GM19452 (cell line): Measurements from ENCODE around the gene RAB3A.

ENCODE experiments used
- ATAC-seq: cut with Tn5 transposase; IDR thresholded peaks from one replicate; pipeline ENCODE4 v1.9.1; 2021; ENCODE audit not compliant: unreplicated experiment

RAB3A gene

DNA sequence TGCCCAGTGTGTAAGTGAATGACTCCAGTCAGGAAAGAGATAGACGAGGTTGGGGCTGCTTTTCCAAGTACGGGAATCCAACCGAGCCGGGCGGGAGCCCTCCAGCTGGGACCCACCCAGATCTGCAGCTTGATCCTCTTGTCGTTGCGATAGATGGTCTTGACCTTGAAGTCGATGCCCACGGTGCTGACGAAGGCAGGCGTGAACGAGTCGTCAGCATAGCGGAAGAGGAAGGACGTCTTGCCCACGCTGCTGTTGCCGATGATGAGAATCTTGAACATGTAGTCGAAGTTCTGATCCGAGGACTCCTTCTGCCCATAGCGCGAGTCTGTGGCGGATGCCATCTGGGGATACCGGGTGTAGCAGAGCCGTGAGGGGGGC, 1.5 kb downstream of the RAB3A start:
- ATAC-seq = no peak

DNA sequence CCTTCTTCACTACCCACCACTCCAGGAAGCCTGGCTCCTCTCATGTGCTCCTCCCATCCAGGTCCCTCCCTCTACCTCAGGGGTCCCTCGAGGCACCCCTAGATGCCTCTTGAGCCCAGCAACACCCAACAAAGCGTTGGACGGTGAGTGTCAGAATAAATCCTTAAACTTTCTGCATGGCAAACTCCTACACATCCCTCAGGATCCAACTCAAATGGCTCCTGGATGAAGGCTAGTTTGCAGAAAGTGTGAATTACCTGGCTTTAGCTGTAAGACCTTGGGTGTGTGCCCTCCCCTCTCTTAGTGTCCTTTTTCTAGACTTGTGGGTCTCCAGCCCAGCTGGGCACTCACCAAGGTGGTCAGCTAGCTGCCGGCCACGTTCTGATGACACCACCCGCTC, 5.5 kb downstream of the RAB3A start:
- no peak for ATAC-seq

DNA sequence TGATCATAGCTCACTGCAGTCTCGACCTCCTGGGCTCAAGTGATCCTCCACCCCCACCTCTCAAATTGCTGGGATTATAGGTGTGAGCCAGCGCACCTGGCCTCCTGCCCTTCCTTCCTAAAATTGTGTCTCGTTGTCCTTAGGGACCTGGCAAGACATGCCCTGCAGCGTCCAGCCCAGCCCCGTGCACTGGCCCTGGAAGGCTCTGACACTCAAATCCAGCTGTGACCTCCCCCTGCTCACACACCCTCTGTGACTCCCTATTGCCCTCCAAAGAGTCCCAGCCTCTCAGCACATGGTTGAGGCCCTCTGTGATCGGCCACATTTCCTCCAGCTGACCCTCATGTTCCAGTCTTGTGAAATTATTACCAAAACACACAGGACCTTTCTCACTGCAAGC, 5.9 kb downstream of the RAB3A start:
- no peak for ATAC-seq

- no peak for ATAC-seq
These were observed 6.5 kb downstream of the RAB3A start for GRCh38 chr19:18197306-18197705.

GRCh38 chr19:18196511-18196845, 7.4 kb downstream of the RAB3A start:
- no peak for ATAC-seq

GRCh38 chr19:18194554-18195238, 9.1 kb downstream of the RAB3A start:
- ATAC-seq = no peak

DNA sequence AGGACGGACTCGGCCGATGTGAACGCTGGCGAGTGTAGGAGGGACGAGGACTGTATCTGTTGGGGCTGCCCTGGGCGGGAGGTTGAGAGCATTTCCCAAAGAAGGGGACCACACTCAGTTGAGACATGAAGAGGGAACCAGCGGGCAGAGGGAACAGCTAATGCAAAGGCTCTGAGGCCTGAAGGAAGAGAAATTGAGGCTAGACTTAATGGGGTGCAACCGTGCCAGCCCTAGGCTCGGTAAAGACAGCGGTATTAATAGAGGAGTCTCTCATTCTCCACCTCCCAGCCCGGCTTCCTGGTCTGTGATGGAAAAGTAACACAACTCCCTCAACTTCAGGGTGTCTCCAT, 9.7 kb downstream of the RAB3A start:
- ATAC-seq = no peak

- peak; percentile 7 for ATAC-seq
These were observed 10.3 kb downstream of the RAB3A start for GRCh38 chr19:18193388-18194180.

- peak; percentile 81 for ATAC-seq
These were observed 11.0 kb downstream of the RAB3A start, which contains the start of gene MPV17L2 for GRCh38 chr19:18192673-18193387. Gene MPV17L2 (plus strand): TSS chr19:18193218. CDS start chr19:18193282, 64 bp downstream.

- no peak for ATAC-seq
These were observed 12.2 kb downstream of the RAB3A start for GRCh38 chr19:18191640-18192062.

- no peak for ATAC-seq
These were observed 13.6 kb downstream of the RAB3A start for GRCh38 chr19:18190278-18190677.

DNA sequence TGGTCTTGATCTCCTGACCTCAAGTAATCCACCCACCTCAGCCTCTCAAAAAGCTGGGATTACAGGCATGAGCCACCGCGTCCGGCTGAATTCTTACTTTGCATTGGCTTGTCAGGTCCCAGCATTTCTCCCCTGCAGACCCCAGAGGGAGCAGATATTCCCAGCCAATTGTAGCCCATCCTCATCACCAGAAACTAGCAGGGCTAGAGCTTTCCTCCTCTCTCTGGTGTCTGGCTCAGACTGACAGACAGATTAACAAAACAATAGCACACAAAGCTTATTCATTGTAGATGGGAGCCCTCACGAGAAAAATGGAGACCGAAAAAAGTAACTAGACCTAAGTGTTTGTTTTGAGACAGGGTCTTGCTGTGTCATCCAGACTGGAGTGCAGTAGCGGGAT, 18.3 kb downstream of the RAB3A start:
- no peak for ATAC-seq

DNA sequence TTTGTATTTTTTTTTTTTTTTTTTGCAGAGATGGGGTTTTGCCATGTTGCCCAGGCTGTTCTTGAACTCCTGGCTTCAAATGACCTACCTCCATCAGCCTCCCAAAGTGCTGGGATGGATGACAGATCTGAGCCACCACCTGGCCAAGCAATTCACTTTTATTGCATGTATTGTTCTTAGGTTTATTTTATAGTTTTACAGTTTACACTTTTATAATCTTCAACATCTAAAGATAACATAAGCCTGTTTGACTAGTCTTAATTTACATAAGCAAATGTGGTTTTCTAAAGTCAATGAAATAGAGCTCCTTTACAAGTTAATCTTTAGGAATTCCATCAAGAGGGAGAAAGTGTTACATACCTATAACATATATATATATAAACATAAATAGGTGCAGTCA, 20.3 kb downstream of the RAB3A start:
- no peak for ATAC-seq

DNA sequence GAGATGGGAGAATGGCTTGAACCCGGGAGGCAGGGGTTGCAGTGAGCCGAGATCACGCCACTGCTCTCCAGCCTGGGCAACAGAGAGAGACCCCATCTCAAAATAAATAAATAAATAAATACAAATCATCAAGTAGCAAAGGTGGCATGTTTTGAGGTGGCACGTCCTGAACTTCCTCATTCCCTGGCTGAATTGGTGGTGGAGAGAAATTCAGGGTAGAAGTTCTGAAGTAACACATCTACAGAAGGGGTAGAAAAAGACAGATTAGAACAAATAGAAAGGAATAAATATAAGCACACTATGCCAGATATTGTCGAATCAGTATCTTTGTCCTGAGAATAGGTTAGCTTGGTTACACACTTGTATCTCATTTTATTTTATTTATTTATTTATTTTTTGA, 23.9 kb downstream of the RAB3A start:
- ATAC-seq = no peak

GRCh38 chr19:18176367-18177310, 27.2 kb downstream of the RAB3A start:
- ATAC-seq = no peak

- no peak for ATAC-seq
These were observed 28.9 kb downstream of the RAB3A start for GRCh38 chr19:18174983-18175382.

GRCh38 chr19:18173572-18174288, 30.1 kb downstream of the RAB3A start, which contains the start of gene IFI30:
Gene IFI30 (plus strand): TSS chr19:18173813. CDS start chr19:18173842, 29 bp downstream.
- ATAC-seq = peak; percentile 44

DNA sequence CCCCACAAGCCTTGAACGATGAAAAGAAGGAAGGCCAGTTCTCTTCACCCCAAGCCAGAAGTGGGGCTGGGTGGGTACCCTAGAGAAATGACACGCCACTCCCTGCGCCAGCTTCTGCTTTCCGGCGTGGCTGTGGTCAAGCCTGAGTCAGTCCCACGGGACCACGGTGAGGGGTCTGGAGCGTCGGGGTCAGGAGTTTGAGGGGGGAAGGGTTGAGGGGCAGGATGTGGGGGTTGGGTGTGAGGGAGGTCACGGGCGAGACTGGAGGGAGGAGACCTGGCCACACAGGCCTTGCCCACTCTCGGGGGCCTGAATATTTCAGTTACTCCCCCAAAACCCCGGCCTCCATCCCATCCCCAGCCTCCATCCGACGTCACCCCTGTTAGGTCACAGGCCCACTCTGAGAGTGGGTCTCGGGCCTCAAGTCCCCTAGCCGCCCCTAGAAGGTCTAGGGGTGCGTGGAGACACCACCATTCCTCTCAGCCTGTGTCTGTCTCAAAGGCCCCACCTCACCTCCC, 30.7 kb downstream of the RAB3A start:
- ATAC-seq = peak; percentile 5

- ATAC-seq = no peak
These were observed 31.4 kb downstream of the RAB3A start for GRCh38 chr19:18172331-18173053.
